Measurements from ENCODE around the gene CLDN3. TPM values are rescaled to one million over a fixed set of nuclear protein-coding genes. Genes with fewer than 3 reads are reported as not detected.
A peak's percentile ranks its signal among the peaks of the same experiment; 100 is the strongest.

CLDN3 gene
- total RNA-seq, 2 experiments from 2014 or later = not detected

- H3K27me3 Mint-ChIP-seq = peaks cover 4% of the 10 kb centered on the region
- H3K27ac Mint-ChIP-seq = no peak overlapping the region
- H3K36me3 Mint-ChIP-seq = no peaks in the 10 kb centered on the region
- no peak for DNase-seq
- no peaks in the 10 kb centered on the region for H3K9me3 Mint-ChIP-seq
- H3K4me1 Mint-ChIP-seq = no peaks in the 10 kb centered on the region
- no peak overlapping the region for H3K4me3 Mint-ChIP-seq
Measured at GRCh38 chr7:73749931-73750776, 19.9 kb downstream of the CLDN3 start.

DNA sequence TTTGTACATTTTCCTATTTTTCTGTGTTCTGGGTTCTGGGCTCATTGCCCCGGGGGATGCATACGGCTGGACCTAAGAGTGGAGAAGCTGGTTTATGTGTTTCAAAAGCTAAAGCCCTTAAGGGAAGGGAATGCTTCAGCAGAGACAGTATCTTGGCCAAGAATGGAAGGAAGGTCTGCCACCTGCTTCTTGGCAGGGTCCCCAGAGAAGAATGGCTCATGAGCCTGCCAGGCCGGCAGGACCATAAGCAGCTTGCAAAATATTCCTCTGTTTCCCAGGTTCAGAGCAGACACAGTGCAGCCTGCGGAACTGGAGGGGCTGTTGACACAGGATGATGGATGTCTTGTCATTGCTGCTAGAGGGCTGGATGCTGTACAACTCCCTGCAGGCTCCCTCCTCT, 23.7 kb downstream of the CLDN3 start:
- H3K27me3 Mint-ChIP-seq = no peaks in the 10 kb centered on the region
- no peaks in the 10 kb centered on the region for H3K9me3 Mint-ChIP-seq
- DNase-seq = no peak
- no peak overlapping the region for H3K4me3 Mint-ChIP-seq
- no peaks in the 10 kb centered on the region for H3K36me3 Mint-ChIP-seq
- H3K4me1 Mint-ChIP-seq = peaks cover 2% of the 10 kb centered on the region
- H3K27ac Mint-ChIP-seq = no peak overlapping the region

GRCh38 chr7:73742753-73743641, 27.1 kb downstream of the CLDN3 start:
- Mint-ChIP-seq H3K36me3 (peaks cover 2% of the 10 kb centered on the region), H3K27ac (no peak overlapping the region), H3K27me3 (no peaks in the 10 kb centered on the region), H3K9me3 (no peaks in the 10 kb centered on the region), H3K4me1 (peaks cover 2% of the 10 kb centered on the region), H3K4me3 (no peak overlapping the region)
- DNase-seq = no peak

GRCh38 chr7:73742338-73742752, 27.7 kb downstream of the CLDN3 start:
- DNase-seq = no peak
- H3K27ac Mint-ChIP-seq = no peak overlapping the region
- H3K9me3 Mint-ChIP-seq = no peaks in the 10 kb centered on the region
- H3K36me3 Mint-ChIP-seq = peaks cover 2% of the 10 kb centered on the region
- peaks cover 5% of the 10 kb centered on the region for H3K4me1 Mint-ChIP-seq
- no peak overlapping the region for H3K4me3 Mint-ChIP-seq
- no peaks in the 10 kb centered on the region for H3K27me3 Mint-ChIP-seq

GRCh38 chr7:73741600-73741999, 28.5 kb downstream of the CLDN3 start:
- peaks cover 7% of the 10 kb centered on the region for H3K4me1 Mint-ChIP-seq
- no peaks in the 10 kb centered on the region for H3K9me3 Mint-ChIP-seq
- H3K27ac Mint-ChIP-seq = no peak overlapping the region
- DNase-seq = no peak
- H3K4me3 Mint-ChIP-seq = no peak overlapping the region
- H3K27me3 Mint-ChIP-seq = no peaks in the 10 kb centered on the region
- peaks cover 2% of the 10 kb centered on the region for H3K36me3 Mint-ChIP-seq

DNA sequence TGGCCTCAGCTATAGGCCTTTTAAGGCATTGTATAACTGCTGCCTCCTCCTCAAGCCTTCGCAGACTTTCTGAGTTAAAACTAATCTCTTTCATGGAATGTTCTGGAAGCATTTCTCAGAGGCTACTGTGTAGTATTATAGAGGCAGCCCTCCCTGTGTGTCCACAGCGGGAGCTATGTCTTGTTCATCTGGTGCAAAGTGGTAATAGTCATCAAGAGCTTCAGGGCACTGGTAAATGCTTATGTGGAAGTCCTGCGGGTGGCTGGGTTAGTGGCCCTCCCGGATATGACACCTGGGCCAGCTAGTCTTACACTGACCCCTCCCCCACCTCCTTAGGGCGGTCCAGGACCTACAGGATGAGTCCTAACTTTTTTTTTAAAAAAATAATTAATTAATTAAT, 29.3 kb downstream of the CLDN3 start:
- DNase-seq = no peak
- H3K9me3 Mint-ChIP-seq = no peaks in the 10 kb centered on the region
- peaks cover 2% of the 10 kb centered on the region for H3K36me3 Mint-ChIP-seq
- H3K4me1 Mint-ChIP-seq = peaks cover 7% of the 10 kb centered on the region
- H3K27ac Mint-ChIP-seq = no peak overlapping the region
- no peak overlapping the region for H3K4me3 Mint-ChIP-seq
- H3K27me3 Mint-ChIP-seq = no peaks in the 10 kb centered on the region

DNA sequence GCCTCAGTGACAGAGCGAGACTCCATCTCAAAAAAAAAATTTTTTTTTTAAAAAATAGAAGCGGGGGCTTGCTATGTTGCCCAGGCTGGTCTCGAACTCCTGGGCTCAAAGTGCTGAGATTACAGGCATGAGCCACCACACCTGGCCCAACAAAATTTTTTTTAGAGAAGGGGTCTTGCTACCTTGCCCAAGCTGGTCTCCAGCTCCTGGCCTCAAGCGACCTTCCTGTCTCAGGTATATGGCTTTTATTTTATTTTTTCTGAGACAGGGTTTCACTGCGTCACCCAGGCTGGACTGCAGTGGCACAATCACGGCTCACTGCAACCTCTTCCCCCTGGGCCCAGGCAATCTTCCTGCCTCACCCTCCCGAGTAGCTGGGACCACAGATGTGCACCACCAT, 29.9 kb downstream of the CLDN3 start:
- Mint-ChIP-seq H3K36me3 (peaks cover 2% of the 10 kb centered on the region), H3K9me3 (no peaks in the 10 kb centered on the region), H3K4me1 (peaks cover 7% of the 10 kb centered on the region), H3K27ac (no peak overlapping the region), H3K4me3 (no peak overlapping the region), H3K27me3 (no peaks in the 10 kb centered on the region)
- DNase-seq = no peak

GRCh38 chr7:73739387-73739767, 30.7 kb downstream of the CLDN3 start:
- H3K27ac Mint-ChIP-seq = peak overlapping the region; percentile 98
- H3K36me3 Mint-ChIP-seq = peaks cover 2% of the 10 kb centered on the region
- H3K9me3 Mint-ChIP-seq = no peaks in the 10 kb centered on the region
- H3K4me3 Mint-ChIP-seq = peak overlapping the region; percentile 97
- no peaks in the 10 kb centered on the region for H3K27me3 Mint-ChIP-seq
- peaks cover 7% of the 10 kb centered on the region for H3K4me1 Mint-ChIP-seq
- DNase-seq = no peak

DNA sequence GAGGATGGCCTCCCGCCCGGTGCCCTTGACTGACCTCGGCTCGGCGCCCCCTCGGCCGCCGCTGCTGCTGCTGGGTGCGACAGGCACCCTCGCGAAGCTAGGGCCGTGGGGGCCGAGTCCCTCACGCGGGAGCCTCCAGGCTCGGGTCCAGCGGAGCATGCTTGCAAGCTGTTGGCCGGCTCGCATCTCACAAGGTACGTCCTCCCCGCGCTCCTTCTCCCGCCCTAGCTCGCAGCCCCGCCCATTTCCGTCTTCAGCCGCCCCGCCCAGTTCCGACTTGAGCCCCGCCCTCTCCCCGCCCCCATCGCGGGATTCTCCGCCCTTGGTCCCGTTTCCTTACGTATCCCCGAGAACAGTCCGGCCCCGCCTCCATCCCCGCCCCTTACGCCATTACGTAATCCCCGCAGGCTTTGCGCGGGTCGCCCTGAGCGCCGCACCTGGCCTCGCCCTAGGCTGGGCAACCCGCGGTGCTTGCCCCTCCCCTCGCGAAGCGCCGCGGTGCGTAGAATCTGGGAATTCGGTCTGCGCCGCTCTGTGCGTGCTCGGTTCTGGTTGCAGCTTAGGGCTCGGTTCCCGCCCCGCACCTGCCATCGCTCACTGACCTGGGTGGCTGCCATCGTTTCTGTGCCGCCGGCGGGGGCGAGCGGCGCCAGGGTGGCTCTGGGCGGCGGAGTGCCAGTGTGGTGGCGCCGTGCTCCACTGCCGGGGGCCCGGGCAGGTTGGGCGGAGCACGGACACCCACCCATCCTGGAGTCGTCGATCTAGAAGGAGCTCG, 31.3 kb downstream of the CLDN3 start, which contains the start of gene ABHD11:
Gene ABHD11, minus strand, starts transcription at position 191 of the 775 bp plus-strand sequence. Its CDS starts 32 bp downstream, at position 159.
- peak; percentile 96 for DNase-seq
- peaks cover 7% of the 10 kb centered on the region for H3K4me1 Mint-ChIP-seq
- H3K27me3 Mint-ChIP-seq = no peaks in the 10 kb centered on the region
- peak within 1 kb of the TSS; percentile 98 for H3K27ac Mint-ChIP-seq
- no peaks in the 10 kb centered on the region for H3K9me3 Mint-ChIP-seq
- H3K36me3 Mint-ChIP-seq = peaks cover 2% of the 10 kb centered on the region
- H3K4me3 Mint-ChIP-seq = peak within 1 kb of the TSS; percentile 97

GRCh38 chr7:73738220-73738611, 31.9 kb downstream of the CLDN3 start:
- Mint-ChIP-seq H3K4me3 (peak overlapping the region; percentile 97), H3K27me3 (no peaks in the 10 kb centered on the region), H3K4me1 (peaks cover 7% of the 10 kb centered on the region), H3K9me3 (no peaks in the 10 kb centered on the region), H3K27ac (peak overlapping the region; percentile 98), H3K36me3 (peaks cover 2% of the 10 kb centered on the region)
- DNase-seq = peak; percentile 58

DNA sequence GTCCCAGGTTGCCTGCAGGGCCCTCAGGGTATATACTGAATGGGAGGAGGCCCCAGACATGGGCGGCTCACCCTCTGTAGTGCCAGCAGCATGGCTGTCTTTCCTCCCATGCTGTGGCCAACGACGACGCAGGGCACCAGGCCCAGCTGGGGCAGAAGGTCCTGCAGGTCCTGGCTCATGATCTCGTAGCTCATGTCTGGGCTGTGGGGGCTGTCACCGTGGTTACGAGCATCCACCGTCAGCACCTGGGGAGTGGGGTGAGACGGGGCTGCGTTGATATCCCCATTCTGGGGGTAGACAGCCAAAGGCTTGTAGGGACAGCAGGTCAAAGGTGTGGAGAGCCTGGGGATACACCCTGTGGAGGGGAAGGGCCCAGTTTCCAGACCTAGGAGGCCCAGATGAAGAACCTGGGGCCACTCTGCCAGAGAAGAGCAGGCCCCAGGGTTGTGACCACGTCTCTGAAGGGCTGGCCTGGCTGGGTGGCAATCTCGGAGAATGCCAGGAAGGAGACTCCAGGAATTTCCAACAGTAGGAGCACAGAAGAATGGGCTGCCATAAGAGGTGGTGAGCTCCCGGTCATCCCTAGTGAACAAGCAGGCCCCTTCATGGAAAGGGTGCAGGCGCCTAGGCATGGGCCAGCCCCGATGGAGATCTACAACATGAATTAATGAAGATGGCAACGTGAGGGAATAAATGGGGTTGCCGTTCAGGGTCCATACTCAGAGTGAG, 32.4 kb downstream of the CLDN3 start:
- peak overlapping the region; percentile 97 for H3K4me3 Mint-ChIP-seq
- no peaks in the 10 kb centered on the region for H3K9me3 Mint-ChIP-seq
- peaks cover 2% of the 10 kb centered on the region for H3K36me3 Mint-ChIP-seq
- H3K4me1 Mint-ChIP-seq = peaks cover 7% of the 10 kb centered on the region
- no peak for DNase-seq
- H3K27ac Mint-ChIP-seq = peak overlapping the region; percentile 98
- H3K27me3 Mint-ChIP-seq = no peaks in the 10 kb centered on the region

- no peak for DNase-seq
- Mint-ChIP-seq H3K9me3 (no peaks in the 10 kb centered on the region), H3K27ac (no peak overlapping the region), H3K36me3 (peaks cover 2% of the 10 kb centered on the region), H3K4me1 (peaks cover 7% of the 10 kb centered on the region), H3K4me3 (peak overlapping the region; percentile 97), H3K27me3 (no peaks in the 10 kb centered on the region)
Measured at GRCh38 chr7:73736885-73737284, 33.2 kb downstream of the CLDN3 start.

GRCh38 chr7:73735528-73735905, 34.6 kb downstream of the CLDN3 start:
- Mint-ChIP-seq H3K27me3 (no peaks in the 10 kb centered on the region), H3K9me3 (no peaks in the 10 kb centered on the region), H3K27ac (no peak overlapping the region), H3K4me1 (peaks cover 5% of the 10 kb centered on the region), H3K4me3 (no peak overlapping the region), H3K36me3 (peaks cover 2% of the 10 kb centered on the region)
- no peak for DNase-seq

All from activated naive CD8-positive, alpha-beta T cell treated with anti-CD3 and anti-CD28 coated beads for 36 hours (primary cell).